ENCODE data around the gene ERV3-1. TPM values are rescaled to one million over a fixed set of nuclear protein-coding genes. Genes with fewer than 3 reads are reported as not detected.

The ERV3-1 gene
- total and polyA plus RNA-seq, 9 of the 15 experiments (the other 6 are each of a cell fraction or from before 2014, with no cell fraction given), result 10.2 to 30.0 (median 22.0) TPM

Small RNA genes lying within 50 kb of the gene (small RNA-seq; reads per million reads assigned to genes)
- gene RNU6-1229P, result not detected

Other genes with a start within 250 kb of the ERV3-1 start
- gene ZNF138, start 212.3 kb downstream of the ERV3-1 start, total RNA-seq (2014; rRNA removed), result 14.6 and 16.9 TPM in 2 replicates
- gene ZNF138, start 212.3 kb downstream of the ERV3-1 start, total RNA-seq (2014; rRNA removed; fragmentation: Illumina TruSeq; extraction: Trizol), result 27.4 and 31.6 TPM in 2 replicates
- gene ZNF138, start 212.3 kb downstream of the ERV3-1 start, total RNA-seq (2015; rRNA removed; fragmentation: Illumina TruSeq; extraction: Trizol), result 24.8 and 29.1 TPM in 2 replicates
- 15.7 and 16.4 TPM in 2 replicates for gene ZNF138, start 212.3 kb downstream of the ERV3-1 start, total RNA-seq (2021)
- 18.3 and 23.2 TPM in 2 replicates for gene ZNF138, start 212.3 kb downstream of the ERV3-1 start, polyA plus RNA-seq (2011; rRNA removed)
- gene ZNF138, start 212.3 kb downstream of the ERV3-1 start, polyA plus RNA-seq (2014; fragmentation: Illumina TruSeq; extraction: Trizol), result 26.8 and 34.9 TPM in 2 replicates
- gene ZNF138, start 212.3 kb downstream of the ERV3-1 start, polyA plus RNA-seq (2014; fragmentation: Nextera tagmentation; extraction: Ambion mirVana), result 10 to 100 TPM; 16.6 to 22.5 TPM
- 22.6 and 23.2 TPM in 2 replicates for gene ZNF138, start 212.3 kb downstream of the ERV3-1 start, polyA plus RNA-seq (2014; rRNA removed)
- 16.9 and 18.2 TPM in 2 replicates for gene ZNF273, start 103.4 kb downstream of the ERV3-1 start, total RNA-seq (2014; rRNA removed)
- 29.5 and 33.1 TPM in 2 replicates for gene ZNF273, start 103.4 kb downstream of the ERV3-1 start, total RNA-seq (2014; rRNA removed; fragmentation: Illumina TruSeq; extraction: Trizol)
- gene ZNF273, start 103.4 kb downstream of the ERV3-1 start, total RNA-seq (2015; rRNA removed; fragmentation: Illumina TruSeq; extraction: Trizol), result 21.3 and 26.1 TPM in 2 replicates
- 14.7 and 15.6 TPM in 2 replicates for gene ZNF273, start 103.4 kb downstream of the ERV3-1 start, total RNA-seq (2021)
- gene ZNF273, start 103.4 kb downstream of the ERV3-1 start, polyA plus RNA-seq (2011; rRNA removed), result 18.1 and 20.7 TPM in 2 replicates
- gene ZNF273, start 103.4 kb downstream of the ERV3-1 start, polyA plus RNA-seq (2014; fragmentation: Illumina TruSeq; extraction: Trizol), result 19.5 and 20.8 TPM in 2 replicates
- 10 to 100 TPM; 20.2 to 37.0 TPM for gene ZNF273, start 103.4 kb downstream of the ERV3-1 start, polyA plus RNA-seq (2014; fragmentation: Nextera tagmentation; extraction: Ambion mirVana)
- gene ZNF273, start 103.4 kb downstream of the ERV3-1 start, polyA plus RNA-seq (2014; rRNA removed), result 13.3 and 14.8 TPM in 2 replicates
- gene ZNF117, start 15.7 kb downstream of the ERV3-1 start, total RNA-seq (2014; rRNA removed), result 6.3 and 6.7 TPM in 2 replicates
- gene ZNF117, start 15.7 kb downstream of the ERV3-1 start, total RNA-seq (2014; rRNA removed; fragmentation: Illumina TruSeq; extraction: Trizol), result 15.5 and 17.4 TPM in 2 replicates
- 16.4 and 18.9 TPM in 2 replicates for gene ZNF117, start 15.7 kb downstream of the ERV3-1 start, total RNA-seq (2015; rRNA removed; fragmentation: Illumina TruSeq; extraction: Trizol)
- 8.5 and 9.3 TPM in 2 replicates for gene ZNF117, start 15.7 kb downstream of the ERV3-1 start, total RNA-seq (2021)
- gene ZNF117, start 15.7 kb downstream of the ERV3-1 start, polyA plus RNA-seq (2011; rRNA removed), result 14.4 and 17.8 TPM in 2 replicates
- gene ZNF117, start 15.7 kb downstream of the ERV3-1 start, polyA plus RNA-seq (2014; fragmentation: Illumina TruSeq; extraction: Trizol), result 13.3 and 17.6 TPM in 2 replicates
- gene ZNF117, start 15.7 kb downstream of the ERV3-1 start, polyA plus RNA-seq (2014; fragmentation: Nextera tagmentation; extraction: Ambion mirVana), result 1 to 10 TPM; 2.5 to 3.7 TPM
- gene ZNF117, start 15.7 kb downstream of the ERV3-1 start, polyA plus RNA-seq (2014; rRNA removed), result 12.8 and 14.1 TPM in 2 replicates

Data from K562 (cell line).